Activated B cell treated with CpG ODN at 0.5 μM for 24 hours (primary cell): ENCODE data around the gene ATP8A2. TPM values are rescaled to one million over a fixed set of nuclear protein-coding genes. Genes with fewer than 3 reads are reported as not detected.

Experiments used
- ATAC-seq: fragments of 200-7000 bp; cut with Tn5 transposase; one replicate; pipeline ENCODE4 v1.10.0; 2021; ENCODE audit warnings: low read depth, mild to moderate bottlenecking, moderate library complexity
- CTCF ChIA-PET: fragments of 350-600 bp; sonication (Branson Sonifier 250); formaldehyde crosslinking; loops from one replicate; lab custom pipeline; 2021; ENCODE audit warnings: antibody characterized with exemption; lab: Charles Lee
- POLR2A ChIA-PET: fragments of 350-600 bp; sonication (Branson Sonifier 250); formaldehyde crosslinking; loops from one replicate; lab custom pipeline; 2021; ENCODE audit warnings: antibody characterized with exemption; lab: Charles Lee
- DNase-seq: peaks from one replicate; pipeline ENCODE4 v3.0.0; 2022
- H3K27ac Mint-ChIP-seq: one replicate; pipeline ENCODE4 v1.8.0; 2020; ENCODE audit warnings: mixed read lengths
- H3K27me3 Mint-ChIP-seq: one replicate; pipeline ENCODE4 v1.8.0; 2021; ENCODE audit warnings: mixed read lengths
- H3K36me3 Mint-ChIP-seq: one replicate; pipeline ENCODE4 v1.8.0; 2021; ENCODE audit warnings: low read depth, mixed read lengths
- H3K4me1 Mint-ChIP-seq: one replicate; pipeline ENCODE4 v1.8.0; 2021; ENCODE audit warnings: mixed read lengths
- H3K4me3 Mint-ChIP-seq: one replicate; pipeline ENCODE4 v1.8.0; 2020; ENCODE audit warnings: mild to moderate bottlenecking, mixed read lengths
- H3K9me3 Mint-ChIP-seq: one replicate; pipeline ENCODE4 v1.8.0; 2020; ENCODE audit warnings: mixed read lengths
- intact Hi-C: fragments of 100-400 bp; cut with micrococcal nuclease; formaldehyde crosslinking; loops from one replicate; pipeline ENCODE4 v1.15.1; 2024
- total RNA-seq: library from RNA; stranded (reverse); gene quantifications from 2 replicates; pipeline ENCODE4 v1.2.3, GENCODE V29; 2022
- TF ChIP-seq, protein P1 (sequence below): fragments of 200-600 bp; IDR thresholded peaks from one replicate; pipeline ENCODE4 v1.8.0; 2022; ENCODE audit warnings: antibody characterized with exemption, mild to moderate bottlenecking

The ATP8A2 gene
- total RNA-seq, 1 donor from 2014 or later = not detected

- ChIA-PET CTCF (no interaction called here), POLR2A (no interaction called here)
- H3K36me3 Mint-ChIP-seq = no peaks in the 10 kb centered on the region
Measured at GRCh38 chr13:25981060-25981459, 609.3 kb downstream of the ATP8A2 start.

GRCh38 chr13:25982907-25983306 is 611.1 kb downstream of the ATP8A2 start:
- intact Hi-C loops = no loop called here
- CTCF ChIA-PET = no interaction called here
- ATAC-seq (no peak), DNase-seq (no peak)
- no peak overlapping the region for H3K27ac Mint-ChIP-seq
- TF ChIP-seq, protein P1, sequence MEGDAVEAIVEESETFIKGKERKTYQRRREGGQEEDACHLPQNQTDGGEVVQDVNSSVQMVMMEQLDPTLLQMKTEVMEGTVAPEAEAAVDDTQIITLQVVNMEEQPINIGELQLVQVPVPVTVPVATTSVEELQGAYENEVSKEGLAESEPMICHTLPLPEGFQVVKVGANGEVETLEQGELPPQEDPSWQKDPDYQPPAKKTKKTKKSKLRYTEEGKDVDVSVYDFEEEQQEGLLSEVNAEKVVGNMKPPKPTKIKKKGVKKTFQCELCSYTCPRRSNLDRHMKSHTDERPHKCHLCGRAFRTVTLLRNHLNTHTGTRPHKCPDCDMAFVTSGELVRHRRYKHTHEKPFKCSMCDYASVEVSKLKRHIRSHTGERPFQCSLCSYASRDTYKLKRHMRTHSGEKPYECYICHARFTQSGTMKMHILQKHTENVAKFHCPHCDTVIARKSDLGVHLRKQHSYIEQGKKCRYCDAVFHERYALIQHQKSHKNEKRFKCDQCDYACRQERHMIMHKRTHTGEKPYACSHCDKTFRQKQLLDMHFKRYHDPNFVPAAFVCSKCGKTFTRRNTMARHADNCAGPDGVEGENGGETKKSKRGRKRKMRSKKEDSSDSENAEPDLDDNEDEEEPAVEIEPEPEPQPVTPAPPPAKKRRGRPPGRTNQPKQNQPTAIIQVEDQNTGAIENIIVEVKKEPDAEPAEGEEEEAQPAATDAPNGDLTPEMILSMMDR = no peak
- H3K4me3 Mint-ChIP-seq = no peak overlapping the region
- H3K36me3 Mint-ChIP-seq = no peaks in the 10 kb centered on the region
- no peaks in the 10 kb centered on the region for H3K9me3 Mint-ChIP-seq
- POLR2A ChIA-PET = no interaction called here
- no peaks in the 10 kb centered on the region for H3K4me1 Mint-ChIP-seq
- H3K27me3 Mint-ChIP-seq = no peaks in the 10 kb centered on the region

More at GRCh38 chr13:25981060-25981459, 609.3 kb downstream of the ATP8A2 start:
- intact Hi-C loops = no loop called here
- H3K4me1 Mint-ChIP-seq = peaks cover 2% of the 10 kb centered on the region
- ATAC-seq = no peak
- no peak for DNase-seq
- no peaks in the 10 kb centered on the region for H3K9me3 Mint-ChIP-seq
- H3K27me3 Mint-ChIP-seq = peaks cover 9% of the 10 kb centered on the region
- no peak overlapping the region for H3K27ac Mint-ChIP-seq
- TF ChIP-seq, protein P1 = no peak
- no peak overlapping the region for H3K4me3 Mint-ChIP-seq

GRCh38 chr13:25987987-25988386 is 616.2 kb downstream of the ATP8A2 start:
- H3K27me3 Mint-ChIP-seq = no peaks in the 10 kb centered on the region
- H3K36me3 Mint-ChIP-seq = no peaks in the 10 kb centered on the region
- DNase-seq (no peak), ATAC-seq (no peak)
- H3K4me3 Mint-ChIP-seq = no peak overlapping the region
- H3K4me1 Mint-ChIP-seq = no peaks in the 10 kb centered on the region
- no peak overlapping the region for H3K27ac Mint-ChIP-seq
- ChIA-PET CTCF (no interaction called here), POLR2A (no interaction called here)
- H3K9me3 Mint-ChIP-seq = peaks cover 4% of the 10 kb centered on the region
- intact Hi-C loops = no loop called here
- TF ChIP-seq, protein P1 = no peak

- POLR2A ChIA-PET = no interaction called here
- Mint-ChIP-seq H3K4me3 (no peak overlapping the region), H3K36me3 (no peaks in the 10 kb centered on the region)
Measured at GRCh38 chr13:25988661-25989060, 616.9 kb downstream of the ATP8A2 start.

DNA sequence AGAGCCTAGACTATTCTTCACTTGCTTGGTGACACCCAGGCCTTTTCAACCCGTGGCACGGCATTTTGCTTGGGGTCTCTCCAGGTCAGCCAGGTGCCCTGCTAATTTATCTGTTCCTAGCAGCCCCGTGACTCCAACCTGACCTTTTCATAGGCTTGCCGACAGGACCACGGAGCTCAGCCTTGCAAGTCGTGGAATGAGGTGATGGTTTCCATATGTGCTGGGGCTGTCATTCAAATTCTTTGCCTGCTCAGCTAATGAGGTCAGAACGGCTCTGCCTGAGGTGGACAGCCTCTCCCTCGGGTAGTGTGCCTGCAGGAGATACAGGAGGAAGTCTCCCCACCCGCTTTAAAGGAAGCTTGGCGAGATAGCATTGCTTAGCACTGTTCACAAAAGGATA is 619.0 kb downstream of the ATP8A2 start:
- intact Hi-C loops = no loop called here
- ATAC-seq (no peak), DNase-seq (no peak)
- Mint-ChIP-seq H3K4me1 (no peaks in the 10 kb centered on the region), H3K4me3 (no peak overlapping the region), H3K27ac (no peak overlapping the region), H3K27me3 (no peaks in the 10 kb centered on the region), H3K9me3 (peaks cover 14% of the 10 kb centered on the region), H3K36me3 (no peaks in the 10 kb centered on the region)
- ChIA-PET POLR2A (no interaction called here), CTCF (interaction anchor here (0.6 kb wide), 1 partner anchor 161 kb away, joined by 6 read pairs; no protein-coding TSS in a partner anchor)
- TF ChIP-seq, protein P1 = no peak

More at GRCh38 chr13:25988661-25989060, 616.9 kb downstream of the ATP8A2 start:
- CTCF ChIA-PET = interaction anchor here (0.6 kb wide), 1 partner anchor 19 kb away, joined by 3 read pairs; no protein-coding TSS in a partner anchor
- Mint-ChIP-seq H3K9me3 (peaks cover 4% of the 10 kb centered on the region), H3K27me3 (no peaks in the 10 kb centered on the region), H3K4me1 (no peaks in the 10 kb centered on the region), H3K27ac (no peak overlapping the region)
- no peak for DNase-seq
- TF ChIP-seq, protein P1 = no peak
- intact Hi-C loops = no loop called here
- no peak for ATAC-seq
